ENCODE measurements around the gene MTARC1.

MTARC1 gene

GRCh38 chr1:220786337-220787068 lies at the start of gene MTARC1:
MTARC1 (plus strand) TSS chr1:220786913; CDS start chr1:220786945, 32 bp downstream.
- no peak for DNase-seq (ENCODE audit: low read depth in 1 of 2, low spot score in 1 of 2)

DNA sequence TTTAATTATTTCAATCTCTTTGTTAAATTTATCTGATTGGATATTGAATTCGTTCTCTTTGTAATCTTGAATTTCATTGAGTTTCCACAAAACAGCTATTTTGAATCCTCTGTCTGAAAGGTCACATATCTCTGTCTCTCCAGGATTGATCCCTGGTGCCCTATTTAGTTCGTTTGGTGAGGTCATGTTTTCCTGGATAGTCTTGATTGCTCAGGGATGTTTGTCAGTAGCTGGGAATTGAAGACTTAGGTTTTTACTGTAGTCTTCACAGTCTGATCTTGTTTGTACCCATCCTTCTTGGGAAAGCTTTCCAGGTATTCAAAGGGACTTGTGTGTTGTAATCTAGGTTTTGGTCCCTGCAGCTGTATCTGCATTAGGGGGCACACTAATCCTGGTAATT lies 45.4 kb upstream of the MTARC1 start:
- no peak for DNase-seq (ENCODE audit: low read depth in 1 of 2, low spot score in 1 of 2)

DNA sequence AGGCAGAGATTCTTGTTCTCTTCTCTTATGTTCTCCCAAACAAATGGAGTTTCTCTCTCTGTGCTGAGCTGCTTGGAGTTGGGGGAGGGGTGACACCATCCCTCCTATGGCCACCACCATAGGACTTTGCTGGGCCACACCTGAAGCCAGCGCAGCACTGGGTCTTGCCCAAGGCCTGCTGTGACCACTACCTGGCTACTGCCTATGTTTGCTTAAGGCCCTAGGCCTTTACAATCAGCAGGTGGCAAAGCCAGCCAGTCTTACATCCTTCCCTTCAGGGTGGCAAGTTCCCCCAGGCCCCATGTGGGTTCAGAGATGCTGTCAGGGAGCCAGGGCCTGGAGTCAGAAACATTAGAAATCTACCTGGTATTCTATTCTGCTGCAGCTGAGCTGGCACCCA lies 44.9 kb upstream of the MTARC1 start:
- no peak for DNase-seq (ENCODE audit: low read depth in 1 of 2, low spot score in 1 of 2)

- DNase-seq (ENCODE audit: low read depth in 1 of 2, low spot score in 1 of 2): no peak
These were observed 44.2 kb upstream of the MTARC1 start for GRCh38 chr1:220742520-220742919.

DNA sequence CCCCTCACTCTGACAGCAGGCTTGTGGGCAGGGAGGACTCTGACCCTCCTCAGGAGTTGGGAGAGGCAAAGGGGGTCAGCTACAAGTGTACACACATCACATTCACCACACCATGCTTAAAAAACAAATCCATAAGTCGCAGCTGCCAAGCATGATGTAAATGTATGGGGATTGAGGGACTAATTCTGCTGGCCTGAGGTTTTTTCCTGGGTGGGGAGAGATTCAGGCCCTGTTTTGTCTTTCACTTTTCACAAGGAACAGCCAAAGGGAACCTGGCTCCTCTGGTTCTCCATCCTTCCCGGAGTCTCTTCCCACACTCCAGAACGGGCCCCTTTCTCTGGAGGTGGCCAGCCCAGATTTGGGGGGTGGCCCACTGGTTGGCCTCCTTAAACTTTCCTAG lies 39.9 kb upstream of the MTARC1 start:
- no peak for DNase-seq (ENCODE audit: low read depth in 1 of 2, low spot score in 1 of 2)

DNA sequence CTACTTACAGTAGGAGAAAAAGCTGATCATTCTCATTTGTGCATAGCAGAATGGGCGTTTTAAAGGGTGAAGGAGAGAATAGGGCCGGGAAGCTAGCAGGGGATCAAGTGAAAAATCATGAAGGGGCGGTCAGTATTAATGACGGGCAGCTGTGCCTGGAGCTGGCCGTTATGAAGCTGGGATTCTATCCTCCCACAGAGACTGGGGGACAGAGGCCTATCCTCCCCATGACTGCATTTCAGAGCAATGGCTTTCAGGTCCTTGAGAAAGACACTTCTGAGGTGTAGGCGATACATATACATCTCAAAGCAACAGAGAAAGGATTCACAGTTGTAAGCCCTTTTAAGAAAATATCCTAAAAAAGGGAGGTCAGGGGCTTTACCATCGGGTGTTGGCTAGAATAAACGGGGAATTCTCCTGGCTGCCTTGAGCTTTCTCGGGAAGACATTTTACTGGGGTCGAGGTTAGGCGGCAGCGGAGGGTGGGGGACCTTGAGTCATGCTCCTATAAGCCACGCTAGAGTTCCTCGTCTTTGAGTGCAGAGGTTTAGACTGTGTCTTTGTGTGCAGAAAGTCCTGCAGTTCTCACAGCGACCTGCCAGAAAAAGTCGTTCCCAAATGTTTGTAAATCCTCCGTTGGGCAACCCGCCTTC lies 39.1 kb upstream of the MTARC1 start:
- no peak for DNase-seq (ENCODE audit: low read depth in 1 of 2, low spot score in 1 of 2)

DNA sequence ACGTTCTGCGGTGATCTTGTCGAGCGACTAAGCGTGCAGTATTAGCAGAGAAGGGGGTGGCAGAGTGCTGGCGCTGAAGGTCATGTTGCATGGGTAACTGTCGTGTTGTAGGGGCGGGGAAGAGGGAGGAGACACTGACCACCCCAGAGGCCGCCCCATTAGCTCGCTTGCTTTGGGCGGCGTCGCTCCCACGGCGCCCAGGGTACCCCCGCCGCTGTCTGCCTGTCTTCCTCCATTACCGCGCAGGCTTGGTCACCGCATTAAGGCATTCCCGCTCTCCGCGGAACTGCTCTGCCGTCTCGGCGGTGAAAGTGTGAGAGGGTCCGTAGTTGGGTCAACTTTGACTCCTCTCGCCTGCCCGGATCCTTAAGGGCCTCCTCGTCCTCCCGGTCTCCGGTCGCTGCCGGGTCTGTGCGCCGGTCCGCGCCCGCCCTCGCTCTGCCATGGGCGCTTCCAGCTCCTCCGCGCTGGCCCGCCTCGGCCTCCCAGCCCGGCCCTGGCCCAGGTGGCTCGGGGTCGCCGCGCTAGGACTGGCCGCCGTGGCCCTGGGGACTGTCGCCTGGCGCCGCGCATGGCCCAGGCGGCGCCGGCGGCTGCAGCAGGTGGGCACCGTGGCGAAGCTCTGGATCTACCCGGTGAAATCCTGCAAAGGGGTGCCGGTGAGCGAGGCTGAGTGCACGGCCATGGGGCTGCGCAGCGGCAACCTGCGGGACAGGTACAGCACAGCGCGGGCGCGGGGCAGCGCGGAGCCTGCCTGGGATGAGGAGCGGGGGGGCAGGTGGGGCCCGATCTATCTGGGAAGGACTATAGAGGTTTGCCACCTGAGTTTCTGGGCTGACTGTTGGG lies 38.4 kb upstream of the MTARC1 start, which contains the start of gene MTARC2:
TSS of gene MTARC2 (plus strand) at position 234 of the 846 bp plus-strand sequence. CDS start at position 444, 210 bp downstream.
- no peak for DNase-seq (ENCODE audit: low read depth in 1 of 2, low spot score in 1 of 2)

DNA sequence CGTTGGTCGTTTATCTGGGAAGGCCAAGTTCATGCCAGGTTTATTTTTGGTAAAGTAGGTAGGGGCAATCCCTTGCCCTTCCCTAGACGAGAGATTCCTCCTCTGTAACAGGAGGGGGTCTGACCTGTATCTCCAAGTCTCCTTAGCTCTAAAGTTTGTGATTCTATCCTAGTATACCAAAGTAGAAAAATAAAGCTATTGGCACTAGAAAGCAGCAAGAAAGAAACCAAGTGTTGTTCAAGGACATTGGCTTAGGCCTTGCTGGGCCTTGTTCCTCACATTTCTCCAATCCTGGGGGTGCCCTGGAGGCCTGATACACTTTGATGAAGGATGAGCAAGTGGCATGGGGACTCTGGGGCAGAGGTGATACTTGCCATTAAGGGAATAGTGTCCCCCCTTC lies 37.8 kb upstream of the MTARC1 start:
- DNase-seq (ENCODE audit: low read depth in 1 of 2, low spot score in 1 of 2): no peak

DNA sequence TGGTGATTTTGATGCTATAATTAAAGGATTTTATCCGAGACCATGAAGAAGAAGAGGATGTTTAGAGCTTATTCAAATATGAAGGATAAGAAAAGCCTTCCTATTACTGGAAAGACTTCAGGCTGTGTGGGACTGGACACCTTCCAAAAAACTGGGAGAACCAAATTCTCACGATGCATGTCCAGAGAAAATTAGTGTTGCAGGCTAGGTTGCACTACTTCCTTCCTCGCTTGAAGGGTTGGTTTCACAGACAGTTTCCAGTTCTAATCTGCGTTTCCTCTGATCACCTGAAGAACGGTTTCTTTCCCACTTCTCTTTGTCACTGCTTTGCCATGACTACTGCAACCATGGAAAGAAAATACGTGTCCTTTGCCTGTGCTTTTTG lies 36.6 kb upstream of the MTARC1 start:
- no peak for DNase-seq (ENCODE audit: low read depth in 1 of 2, low spot score in 1 of 2)

DNA sequence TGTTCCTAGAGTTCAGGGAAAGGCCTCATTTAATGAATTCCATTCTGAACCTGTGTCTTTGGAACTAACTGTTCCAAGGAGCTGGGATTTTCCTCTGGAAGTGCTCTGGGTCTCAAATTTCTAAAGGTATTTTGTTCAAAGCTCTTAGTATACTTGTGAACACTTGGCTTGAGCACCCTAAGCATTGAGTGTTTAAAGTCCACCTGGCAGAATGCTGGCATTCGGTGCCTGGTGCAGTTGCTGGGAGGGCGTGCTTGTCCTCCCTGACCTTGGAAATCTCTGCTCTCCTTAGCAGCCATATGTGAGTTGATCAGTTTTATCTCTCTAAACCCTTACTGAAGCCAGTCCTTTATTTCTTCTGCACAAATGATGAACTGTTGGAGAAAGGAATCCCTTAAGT lies 35.6 kb upstream of the MTARC1 start:
- no peak for DNase-seq (ENCODE audit: low read depth in 1 of 2, low spot score in 1 of 2)

GRCh38 chr1:220754212-220754917 lies 32.3 kb upstream of the MTARC1 start:
- no peak for DNase-seq (ENCODE audit: low read depth in 1 of 2, low spot score in 1 of 2)

DNA sequence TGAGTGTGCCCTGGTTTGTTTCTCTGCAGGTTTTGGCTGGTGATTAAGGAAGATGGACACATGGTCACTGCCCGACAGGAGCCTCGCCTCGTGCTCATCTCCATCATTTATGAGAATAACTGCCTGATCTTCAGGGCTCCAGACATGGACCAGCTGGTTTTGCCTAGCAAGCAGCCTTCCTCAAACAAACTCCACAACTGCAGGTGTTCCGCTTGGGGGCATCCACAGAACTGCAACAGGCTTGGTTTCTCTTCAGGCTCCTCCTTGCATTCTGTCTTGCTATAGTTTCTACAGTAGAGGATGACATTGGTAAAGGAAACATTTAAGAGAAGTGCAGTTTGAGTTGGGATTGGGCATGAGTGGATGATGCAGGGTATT lies 31.8 kb upstream of the MTARC1 start:
- DNase-seq (ENCODE audit: low read depth in 1 of 2, low spot score in 1 of 2): no peak

DNA sequence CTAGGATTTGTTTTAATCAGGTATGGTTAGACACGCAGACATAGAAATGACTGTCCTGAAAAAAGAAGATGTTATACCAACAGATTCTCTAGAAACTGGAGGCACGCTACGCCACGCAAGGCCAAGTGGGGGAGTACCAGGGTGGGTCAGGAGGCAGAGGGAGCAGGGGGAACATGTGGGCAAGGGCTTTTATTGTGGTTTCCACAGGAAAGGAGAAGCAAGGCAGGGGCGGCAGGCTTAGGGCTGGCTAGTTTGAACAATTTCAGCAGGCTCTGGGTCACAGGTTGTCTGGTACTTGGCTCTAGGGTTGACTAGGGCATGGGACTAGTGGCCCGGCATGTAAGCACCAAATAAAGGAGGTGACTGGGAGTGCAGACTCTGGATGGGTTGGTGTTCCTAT lies 31.4 kb upstream of the MTARC1 start:
- no peak for DNase-seq (ENCODE audit: low read depth in 1 of 2, low spot score in 1 of 2)

DNA sequence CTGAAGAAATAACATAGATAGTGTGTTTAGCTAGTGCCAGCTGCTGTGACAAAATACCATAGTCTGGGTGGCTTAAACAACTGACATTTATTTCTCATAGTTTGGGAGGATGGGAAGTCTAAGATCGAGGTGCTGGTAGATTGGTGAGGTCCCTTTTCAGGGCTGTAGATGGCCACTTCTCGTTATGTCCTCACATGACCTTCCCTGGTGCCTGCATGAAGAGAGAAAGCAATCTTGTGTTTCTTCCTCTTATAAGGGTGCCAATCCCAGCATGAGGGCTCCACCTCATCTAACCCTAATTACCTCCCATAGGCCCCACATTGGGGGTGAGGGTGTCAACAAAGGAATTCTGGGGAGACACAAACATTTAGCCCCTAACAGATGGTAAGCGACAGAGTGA lies 29.3 kb upstream of the MTARC1 start:
- DNase-seq (ENCODE audit: low read depth in 1 of 2, low spot score in 1 of 2): no peak

- DNase-seq (ENCODE audit: low read depth in 1 of 2, low spot score in 1 of 2): no peak
These were observed 27.6 kb upstream of the MTARC1 start for GRCh38 chr1:220759147-220759546.

DNA sequence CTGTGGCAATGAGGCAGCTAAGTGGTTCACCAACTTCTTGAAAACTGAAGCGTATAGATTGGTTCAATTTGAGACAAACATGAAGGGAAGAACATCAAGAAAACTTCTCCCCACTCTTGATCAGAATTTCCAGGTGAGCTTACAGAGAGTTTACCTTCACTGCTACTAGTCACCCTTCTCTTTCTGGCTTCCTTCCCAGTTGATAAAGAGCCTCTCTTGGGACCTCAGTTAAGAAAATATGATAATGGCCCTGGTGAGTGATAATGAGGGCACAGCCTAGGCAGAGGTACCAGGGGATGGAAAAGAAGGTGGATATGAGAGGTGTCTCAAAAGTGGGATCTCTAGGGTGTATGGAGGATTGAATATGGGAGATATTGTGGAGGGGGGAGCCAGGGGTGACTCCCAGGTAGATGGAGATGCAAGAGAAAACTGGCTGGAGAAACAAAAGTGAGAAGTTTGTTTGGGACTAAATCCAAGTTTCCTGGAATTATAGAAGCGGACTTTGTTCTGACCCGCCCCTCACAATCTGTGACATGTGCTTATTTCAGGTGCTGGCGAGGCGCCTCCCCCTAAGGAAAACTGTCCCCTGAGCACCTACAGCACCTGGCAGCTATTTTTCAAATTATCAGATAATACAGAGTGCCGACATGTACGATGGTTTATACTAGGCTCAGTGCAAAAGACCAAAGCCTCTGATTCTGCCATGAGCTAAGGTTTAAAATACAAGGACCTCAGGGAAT lies 24.9 kb upstream of the MTARC1 start:
- DNase-seq (ENCODE audit: low read depth in 1 of 2, low spot score in 1 of 2): no peak

GRCh38 chr1:220764757-220765156 lies 22.0 kb upstream of the MTARC1 start:
- DNase-seq (ENCODE audit: low read depth in 1 of 2, low spot score in 1 of 2): no peak

- DNase-seq (ENCODE audit: low read depth in 1 of 2, low spot score in 1 of 2): no peak
These were observed 19.2 kb upstream of the MTARC1 start for GRCh38 chr1:220767312-220768125.

- DNase-seq (ENCODE audit: low read depth in 1 of 2, low spot score in 1 of 2): no peak
These were observed 18.5 kb upstream of the MTARC1 start for GRCh38 chr1:220768126-220768601.

DNA sequence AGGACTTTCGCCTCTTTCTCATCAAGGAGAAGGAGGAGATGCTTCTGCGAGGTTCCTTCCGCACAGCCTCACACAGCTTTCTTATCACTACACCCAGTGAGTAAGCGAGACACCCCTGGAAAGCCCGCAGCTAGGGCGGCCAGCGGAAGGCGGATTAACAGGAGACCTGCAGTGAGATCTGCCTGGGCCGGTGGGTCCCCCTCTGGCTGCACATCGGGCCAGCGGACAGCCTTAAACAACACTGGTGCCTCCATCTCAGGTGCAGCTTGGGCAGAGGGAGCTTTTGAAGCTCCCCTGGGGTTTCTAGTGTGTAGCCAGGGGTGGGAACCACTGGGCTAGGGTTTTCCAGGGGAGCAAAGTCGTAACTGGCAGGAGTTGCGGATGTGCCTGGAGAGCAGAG lies 17.5 kb upstream of the MTARC1 start:
- DNase-seq (ENCODE audit: low read depth in 1 of 2, low spot score in 1 of 2): no peak

Data from stimulated activated CD4-positive, alpha-beta T cell treated with anti-CD3 and anti-CD28 coated beads, Interleukin-15, amount 100 ng/mL, for 1 hour (primary cell).